ENCODE data around the gene C19orf73. TPM values are rescaled to one million over a fixed set of nuclear protein-coding genes. Genes with fewer than 3 reads are reported as not detected.

C19orf73 gene
- total RNA-seq (2014; rRNA removed; shearing (Covaris generic)) = 2.6 and 8.1 TPM in 2 replicates
- 8.0 and 9.1 TPM in 2 replicates for polyA plus RNA-seq (2016; fragmentation: Nextera tagmentation; extraction: Ambion mirVana)
- long read RNA-seq, partial matches to known transcripts = 0 of 2 reads
- long read RNA-seq, other reads (novel, unspliced or antisense) = 1 of 2 reads

GRCh38 chr19:49118565-49119410, at the start of gene C19orf73:
Gene C19orf73, minus strand, starts transcription at chr19:49119143. Its CDS starts 121 bp downstream, at chr19:49119022.
- Histone ChIP-seq H3K9me2 (ENCODE audit: insufficient read depth) (no peaks in the 10 kb centered on the region), H3K27me3 (ENCODE audit: insufficient read depth) (peaks cover 40% of the 10 kb centered on the region), H3K36me3 (ENCODE audit: insufficient read depth) (no peaks in the 10 kb centered on the region), H3K4me2 (peak within 1 kb of the TSS; percentile 91), H3K79me2 (replicated peaks; ENCODE audit: insufficient read depth) (no peaks in the 10 kb centered on the region), H2AFZ (peak within 1 kb of the TSS; percentile 90), H4K20me1 (replicated peaks; ENCODE audit: insufficient read depth) (no peaks in the 10 kb centered on the region; the same call in 1 of the 2 replicates), H3K4me1 (ENCODE audit: insufficient read depth) (peaks cover 8% of the 10 kb centered on the region), H3K4me3 (peak within 1 kb of the TSS; percentile 84), H3F3A (replicated peaks; ENCODE audit: low read depth) (peaks cover 5% of the 10 kb centered on the region), H3K27ac (ENCODE audit: low read depth) (no peak within 1 kb of the TSS)
- Mint-ChIP-seq H3K4me3 (peak within 1 kb of the TSS; percentile 73), H3K36me3 (ENCODE audit: low read depth) (no peaks in the 10 kb centered on the region; the same call in 2 of the 3 replicates), H3K9me3 (no peaks in the 10 kb centered on the region), H3K27ac (peak within 1 kb of the TSS; percentile 38), H3K4me1 (peaks cover 12% of the 10 kb centered on the region), H3K27me3 (ENCODE audit: insufficient read depth, low read depth, poor library complexity) (peaks cover 53% of the 10 kb centered on the region)
- TF ChIP-seq CREB1 (CRISPR knock-in tag; IDR thresholded peaks at IDR 0.05; ENCODE audit: low read depth) (peak; percentile 48), POLR2AphosphoS5 (IDR thresholded peaks at IDR 0.05; ENCODE audit: low read depth) (peak; percentile 59), JUNB (IDR thresholded peaks at IDR 0.05; ENCODE audit: unreplicated experiment) (no peak), CTCF (conservative IDR thresholded peaks at IDR 0.05; ENCODE audit: low read depth in 2 of 2) (no peak)
- DNase-seq (ENCODE audit: low spot score) (peak; percentile 96), ATAC-seq (peak; percentile 67)

GRCh38 chr19:49168421-49168820, 49.5 kb upstream of the C19orf73 start:
- 0 out of 2 replicates have a peak, but pooled peaks cover 2% of the 10 kb centered on the region for H3F3A ChIP-seq (replicated peaks; ENCODE audit: low read depth)
- H4K20me1 ChIP-seq (replicated peaks; ENCODE audit: insufficient read depth) = no peaks in the 10 kb centered on the region
- H3K36me3 ChIP-seq (ENCODE audit: insufficient read depth) = no peaks in the 10 kb centered on the region
- 0 out of 2 replicates have a peak, but pooled peaks cover 12% of the 10 kb centered on the region for H3K27me3 ChIP-seq (ENCODE audit: insufficient read depth)
- no peak overlapping the region for H3K4me3 ChIP-seq
- Mint-ChIP-seq H3K27me3 (ENCODE audit: insufficient read depth, low read depth, poor library complexity) (peaks cover 2% of the 10 kb centered on the region), H3K4me3 (no peak overlapping the region), H3K9me3 (no peaks in the 10 kb centered on the region), H3K4me1 (peaks cover 6% of the 10 kb centered on the region; the same call in 2 of the 3 replicates), H3K27ac (no peak overlapping the region), H3K36me3 (ENCODE audit: low read depth) (no peaks in the 10 kb centered on the region)
- no peak for DNase-seq (ENCODE audit: low spot score)
- H3K4me2 ChIP-seq = no peak overlapping the region
- H3K9me2 ChIP-seq (ENCODE audit: insufficient read depth) = no peaks in the 10 kb centered on the region
- H3K79me2 ChIP-seq (replicated peaks; ENCODE audit: insufficient read depth) = no peaks in the 10 kb centered on the region
- H3K4me1 ChIP-seq (ENCODE audit: insufficient read depth) = peaks cover 7% of the 10 kb centered on the region; the same call in 1 of the 2 replicates
- no peak overlapping the region for H2AFZ ChIP-seq
- ATAC-seq = no peak
- H3K27ac ChIP-seq (ENCODE audit: low read depth) = no peak overlapping the region
- TF ChIP-seq ZNF114 (CRISPR knock-in tag; IDR thresholded peaks at IDR 0.05) = no peak
- no peak for TF ChIP-seq CTCF (conservative IDR thresholded peaks at IDR 0.05; ENCODE audit: low read depth in 2 of 2)
- TF ChIP-seq REST (IDR thresholded peaks at IDR 0.05; ENCODE audit: unreplicated experiment) = no peak
- no peak for TF ChIP-seq CREB1 (CRISPR knock-in tag; IDR thresholded peaks at IDR 0.05; ENCODE audit: low read depth)
- no peak for TF ChIP-seq STAT1 (IDR thresholded peaks at IDR 0.05; ENCODE audit: unreplicated experiment)
- TF ChIP-seq NANOG (IDR thresholded peaks at IDR 0.05; ENCODE audit: borderline replicate concordance) = no peak

Data from GM23338 (cell line).